Measurements from ENCODE around the gene GPR61.

DNA sequence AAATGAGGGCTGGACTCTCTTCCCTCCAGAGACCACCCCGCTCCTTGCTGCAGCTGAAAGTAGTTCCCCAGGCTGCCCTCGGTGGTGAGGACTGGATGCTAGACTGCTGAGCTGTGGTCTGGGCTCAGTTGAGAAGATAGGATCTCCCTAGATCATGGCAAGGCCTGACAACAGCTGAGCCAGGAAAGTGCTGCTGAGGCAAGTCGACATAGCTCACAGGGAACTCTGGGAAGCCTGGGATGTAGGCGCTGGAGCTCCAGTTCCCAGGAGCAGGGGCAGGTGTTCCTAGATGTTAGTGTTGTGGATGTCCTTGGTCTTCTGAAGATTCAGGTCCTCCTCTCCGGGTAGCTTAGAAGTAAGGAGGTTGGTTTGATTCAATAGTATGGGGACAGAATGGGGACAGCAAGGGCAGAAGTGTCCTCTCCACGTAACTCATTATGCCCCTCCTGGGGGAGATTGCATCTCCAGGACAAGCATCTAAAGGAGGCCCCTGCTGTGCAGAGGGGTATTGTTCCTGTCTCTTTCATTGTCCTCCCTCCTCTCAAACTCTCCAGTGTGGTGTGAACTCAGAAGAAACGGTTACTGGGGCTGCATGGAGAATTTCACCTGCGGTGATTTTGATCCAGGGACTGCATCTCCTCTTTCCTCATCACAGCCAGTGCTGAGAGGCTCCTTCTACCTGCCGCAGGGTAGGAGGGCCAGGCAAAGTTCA lies 42.1 kb upstream of the GPR61 start:
- TF ChIP-seq EZH2phosphoT487 (IDR thresholded peaks at IDR 0.05; ENCODE audit: borderline replicate concordance, low read length) = no peak
- TF ChIP-seq, protein P1, sequence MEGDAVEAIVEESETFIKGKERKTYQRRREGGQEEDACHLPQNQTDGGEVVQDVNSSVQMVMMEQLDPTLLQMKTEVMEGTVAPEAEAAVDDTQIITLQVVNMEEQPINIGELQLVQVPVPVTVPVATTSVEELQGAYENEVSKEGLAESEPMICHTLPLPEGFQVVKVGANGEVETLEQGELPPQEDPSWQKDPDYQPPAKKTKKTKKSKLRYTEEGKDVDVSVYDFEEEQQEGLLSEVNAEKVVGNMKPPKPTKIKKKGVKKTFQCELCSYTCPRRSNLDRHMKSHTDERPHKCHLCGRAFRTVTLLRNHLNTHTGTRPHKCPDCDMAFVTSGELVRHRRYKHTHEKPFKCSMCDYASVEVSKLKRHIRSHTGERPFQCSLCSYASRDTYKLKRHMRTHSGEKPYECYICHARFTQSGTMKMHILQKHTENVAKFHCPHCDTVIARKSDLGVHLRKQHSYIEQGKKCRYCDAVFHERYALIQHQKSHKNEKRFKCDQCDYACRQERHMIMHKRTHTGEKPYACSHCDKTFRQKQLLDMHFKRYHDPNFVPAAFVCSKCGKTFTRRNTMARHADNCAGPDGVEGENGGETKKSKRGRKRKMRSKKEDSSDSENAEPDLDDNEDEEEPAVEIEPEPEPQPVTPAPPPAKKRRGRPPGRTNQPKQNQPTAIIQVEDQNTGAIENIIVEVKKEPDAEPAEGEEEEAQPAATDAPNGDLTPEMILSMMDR (conservative IDR thresholded peaks at IDR 0.05; ENCODE audit: low read depth, low read length) = no peak
- no peak for TF ChIP-seq EZH2 (IDR thresholded peaks at IDR 0.05; ENCODE audit: low read length, unreplicated experiment)

All from PC-3 (cell line).